ENCODE data around the gene XYLB. TPM values are rescaled to one million over a fixed set of nuclear protein-coding genes. Genes with fewer than 3 reads are reported as not detected.
A peak's percentile ranks its signal among the peaks of the same experiment; 100 is the strongest.

XYLB gene
- total RNA-seq, 3 donors from 2014 or later (not counting 1 experiment from before 2014, with no cell fraction given): 1.6 to 3.7 (median 2.4) TPM

DNA sequence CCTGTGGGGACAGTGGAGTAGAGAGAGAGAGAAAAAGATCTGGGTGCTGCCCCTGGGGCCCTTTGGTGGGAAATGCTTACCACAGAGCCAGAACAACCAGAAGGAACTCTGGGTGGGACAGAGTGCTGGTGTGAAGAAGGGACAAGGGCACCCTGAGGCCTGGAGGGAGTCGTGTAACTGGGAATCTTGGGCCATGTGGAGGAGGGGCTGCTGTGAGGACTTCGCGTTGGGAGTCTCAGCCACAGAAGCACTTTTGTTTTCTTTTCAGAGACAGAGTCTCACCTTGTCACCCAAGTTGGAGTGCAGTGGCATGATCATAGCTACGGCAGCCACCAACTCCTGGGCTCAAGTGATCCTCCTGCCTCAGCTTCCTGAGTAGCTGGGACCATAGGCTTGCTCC, 24.3 kb downstream of the XYLB start:
- Mint-ChIP-seq H3K4me1 (peaks cover 27 to 31% of the 10 kb centered on the region in 2 donors), H3K27me3 (ENCODE audit: low read depth in 2 of 2) (no peaks in the 10 kb centered on the region), H3K4me3 (no peak overlapping the region), H3K27ac (no peak overlapping the region), H3K36me3 (no peaks in the 10 kb centered on the region), H3K9me3 (no peaks in the 10 kb centered on the region)
- DNase-seq: no peak
- 68% methylated on average over 4 of the region's 4 CpGs for WGBS (ENCODE audit: insufficient coverage)
- Histone ChIP-seq H3K4me3 (ENCODE audit: low read length) (no peak overlapping the region), H3K27me3 (ENCODE audit: control insufficient read depth, insufficient read depth, low read length) (no peaks in the 10 kb centered on the region), H3K36me3 (ENCODE audit: control insufficient read depth, insufficient read depth, low read length) (no peaks in the 10 kb centered on the region), H3K9me3 (ENCODE audit: control insufficient read depth, insufficient read depth, low read length) (peaks cover 2% of the 10 kb centered on the region), H3K27ac (ENCODE audit: low read length) (no peak overlapping the region), H3K4me1 (ENCODE audit: control insufficient read depth, insufficient read depth, low read length) (peaks cover 23% of the 10 kb centered on the region)
- no peak for ATAC-seq
- TF ChIP-seq, protein P1, sequence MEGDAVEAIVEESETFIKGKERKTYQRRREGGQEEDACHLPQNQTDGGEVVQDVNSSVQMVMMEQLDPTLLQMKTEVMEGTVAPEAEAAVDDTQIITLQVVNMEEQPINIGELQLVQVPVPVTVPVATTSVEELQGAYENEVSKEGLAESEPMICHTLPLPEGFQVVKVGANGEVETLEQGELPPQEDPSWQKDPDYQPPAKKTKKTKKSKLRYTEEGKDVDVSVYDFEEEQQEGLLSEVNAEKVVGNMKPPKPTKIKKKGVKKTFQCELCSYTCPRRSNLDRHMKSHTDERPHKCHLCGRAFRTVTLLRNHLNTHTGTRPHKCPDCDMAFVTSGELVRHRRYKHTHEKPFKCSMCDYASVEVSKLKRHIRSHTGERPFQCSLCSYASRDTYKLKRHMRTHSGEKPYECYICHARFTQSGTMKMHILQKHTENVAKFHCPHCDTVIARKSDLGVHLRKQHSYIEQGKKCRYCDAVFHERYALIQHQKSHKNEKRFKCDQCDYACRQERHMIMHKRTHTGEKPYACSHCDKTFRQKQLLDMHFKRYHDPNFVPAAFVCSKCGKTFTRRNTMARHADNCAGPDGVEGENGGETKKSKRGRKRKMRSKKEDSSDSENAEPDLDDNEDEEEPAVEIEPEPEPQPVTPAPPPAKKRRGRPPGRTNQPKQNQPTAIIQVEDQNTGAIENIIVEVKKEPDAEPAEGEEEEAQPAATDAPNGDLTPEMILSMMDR (IDR thresholded peaks at IDR 0.05): no peak
- intact Hi-C loops (cut with micrococcal nuclease): no loop called here

DNA sequence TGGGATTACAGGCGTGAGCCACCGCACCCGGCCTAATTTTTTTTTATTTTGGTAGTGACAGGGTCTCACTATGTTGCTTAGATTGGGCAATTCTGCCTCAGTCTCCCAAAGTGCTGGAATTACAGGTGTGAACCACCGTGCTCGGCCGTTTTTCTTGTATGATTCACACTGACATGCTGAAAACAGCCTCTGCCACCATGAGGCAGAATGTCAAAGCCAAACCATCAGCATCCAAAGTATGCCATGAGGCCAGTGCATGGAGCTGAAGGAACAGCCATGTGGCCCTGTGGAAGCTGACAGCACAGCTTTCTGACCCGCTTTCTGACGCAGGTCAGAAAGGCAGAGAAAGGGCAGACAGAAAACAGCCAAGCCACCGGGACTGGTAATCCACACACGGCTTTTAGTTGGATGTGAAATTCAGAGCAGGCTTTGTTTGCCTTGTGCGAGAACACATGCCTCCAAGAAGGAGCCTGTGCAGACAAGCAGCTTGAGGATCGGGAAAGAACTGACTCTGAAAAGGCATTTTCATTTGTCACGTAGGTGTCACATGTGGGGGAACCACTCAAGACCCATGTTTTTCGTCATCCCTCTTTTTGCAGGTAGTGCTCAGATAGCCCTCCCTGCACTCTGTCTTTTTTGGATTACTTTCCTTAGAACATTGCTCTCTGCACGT, 25.1 kb downstream of the XYLB start:
- WGBS (ENCODE audit: insufficient coverage): 91% methylated on average over 15 of the region's 15 CpGs
- Mint-ChIP-seq H3K27ac (no peak overlapping the region), H3K4me3 (no peak overlapping the region), H3K36me3 (no peaks in the 10 kb centered on the region), H3K27me3 (ENCODE audit: low read depth in 2 of 2) (no peaks in the 10 kb centered on the region), H3K4me1 (peaks cover 27 to 34% of the 10 kb centered on the region in 2 donors), H3K9me3 (no peaks in the 10 kb centered on the region)
- intact Hi-C loops (cut with micrococcal nuclease): no loop called here
- Histone ChIP-seq H3K36me3 (ENCODE audit: control insufficient read depth, insufficient read depth, low read length) (no peaks in the 10 kb centered on the region), H3K27me3 (ENCODE audit: control insufficient read depth, insufficient read depth, low read length) (no peaks in the 10 kb centered on the region), H3K27ac (ENCODE audit: low read length) (no peak overlapping the region), H3K9me3 (ENCODE audit: control insufficient read depth, insufficient read depth, low read length) (peaks cover 2% of the 10 kb centered on the region), H3K4me3 (ENCODE audit: low read length) (no peak overlapping the region), H3K4me1 (ENCODE audit: control insufficient read depth, insufficient read depth, low read length) (peaks cover 23% of the 10 kb centered on the region)
- no peak for DNase-seq
- ATAC-seq: no peak
- TF ChIP-seq, protein P1 (IDR thresholded peaks at IDR 0.05): no peak

DNA sequence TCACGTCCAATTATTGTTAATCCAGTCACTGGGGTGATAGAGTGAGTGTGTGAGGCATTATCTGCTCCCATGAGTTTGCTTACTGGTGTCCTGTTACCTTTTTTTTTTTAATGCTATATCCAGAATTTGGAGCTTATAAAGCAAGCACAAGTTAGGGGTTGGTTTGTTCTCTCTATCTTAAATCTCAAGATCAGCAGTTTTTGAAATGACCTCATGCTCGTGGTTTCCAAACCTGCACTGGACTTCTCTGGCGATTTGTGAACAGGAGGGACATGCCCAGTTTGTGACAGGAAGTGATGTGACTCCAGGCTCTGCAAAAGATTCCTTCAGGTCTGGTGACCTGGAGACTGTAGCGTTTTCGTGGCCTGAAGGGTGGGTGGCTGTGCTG, 25.6 kb downstream of the XYLB start:
- DNase-seq (no peak), ATAC-seq (no peak)
- WGBS (ENCODE audit: insufficient coverage): 90% methylated on average over 5 of the region's 5 CpGs
- Mint-ChIP-seq H3K27ac (no peak overlapping the region), H3K4me3 (no peak overlapping the region), H3K9me3 (no peaks in the 10 kb centered on the region), H3K36me3 (no peaks in the 10 kb centered on the region), H3K27me3 (ENCODE audit: low read depth in 2 of 2) (no peaks in the 10 kb centered on the region), H3K4me1 (peaks cover 27 to 34% of the 10 kb centered on the region in 2 donors)
- Histone ChIP-seq H3K9me3 (ENCODE audit: control insufficient read depth, insufficient read depth, low read length) (peaks cover 2% of the 10 kb centered on the region), H3K27me3 (ENCODE audit: control insufficient read depth, insufficient read depth, low read length) (no peaks in the 10 kb centered on the region), H3K36me3 (ENCODE audit: control insufficient read depth, insufficient read depth, low read length) (no peaks in the 10 kb centered on the region), H3K4me3 (ENCODE audit: low read length) (no peak overlapping the region), H3K4me1 (ENCODE audit: control insufficient read depth, insufficient read depth, low read length) (peaks cover 23% of the 10 kb centered on the region), H3K27ac (ENCODE audit: low read length) (no peak overlapping the region)
- intact Hi-C loops (cut with micrococcal nuclease): no loop called here
- TF ChIP-seq, protein P1 (IDR thresholded peaks at IDR 0.05): no peak

DNA sequence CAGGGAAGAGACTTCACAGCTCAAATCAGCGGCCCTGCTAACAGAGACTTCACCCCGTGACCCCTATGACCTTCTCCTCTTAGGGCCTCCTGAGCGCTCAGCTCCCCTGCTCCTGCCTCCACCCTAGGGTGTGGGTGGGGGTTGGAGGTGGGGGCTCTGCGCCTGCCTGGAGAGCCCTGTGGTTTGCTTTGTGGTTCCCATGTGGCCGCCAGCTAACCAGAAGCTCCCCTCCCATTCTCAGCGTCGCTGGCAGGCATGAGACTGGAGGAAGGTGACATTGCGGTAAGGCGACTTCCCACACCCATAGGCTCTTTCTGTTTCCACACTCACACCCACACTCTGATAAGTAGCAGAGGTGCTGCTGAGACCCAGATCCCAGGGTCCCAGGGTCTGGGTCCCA, 27.6 kb downstream of the XYLB start:
- intact Hi-C loops (cut with micrococcal nuclease): no loop called here
- DNase-seq (peak in 1 of 2 donors; percentile 52), ATAC-seq (peak; percentile 60 to 82 (median 61))
- Mint-ChIP-seq H3K4me3 (peak overlapping the region; percentile 54), H3K9me3 (no peaks in the 10 kb centered on the region), H3K27ac (peak overlapping the region; percentile 53 to 84), H3K36me3 (no peaks in the 10 kb centered on the region), H3K4me1 (peaks cover 27 to 34% of the 10 kb centered on the region in 2 donors), H3K27me3 (ENCODE audit: low read depth in 2 of 2) (no peaks in the 10 kb centered on the region)
- no peaks in the 10 kb centered on the region for H3K27me3 ChIP-seq (ENCODE audit: control insufficient read depth, insufficient read depth, low read length)
- 29% methylated on average over 8 of the region's 9 CpGs for WGBS (ENCODE audit: insufficient coverage)
- H3K4me1 ChIP-seq (ENCODE audit: control insufficient read depth, insufficient read depth, low read length): peaks cover 23% of the 10 kb centered on the region
- TF ChIP-seq, protein P1 (IDR thresholded peaks at IDR 0.05): no peak
- no peaks in the 10 kb centered on the region for H3K9me3 ChIP-seq (ENCODE audit: control insufficient read depth, insufficient read depth, low read length)
- no peak overlapping the region for H3K27ac ChIP-seq (ENCODE audit: low read length)
- H3K4me3 ChIP-seq (ENCODE audit: low read length): no peak overlapping the region
- H3K36me3 ChIP-seq (ENCODE audit: control insufficient read depth, insufficient read depth, low read length): no peaks in the 10 kb centered on the region
